HG03457 (cell line): ENCODE results near the gene SPTSSA.
"Not testable (repeated sequence)": the region's sequence is repeated elsewhere in the genome, so short reads cannot be mapped to it uniquely, and the experiment has no call there.

Experiments
- ATAC-seq: cut with Tn5 transposase; IDR thresholded peaks from one replicate; pipeline ENCODE4 v1.9.1; 2021; ENCODE audit warnings: moderate number of reproducible peaks; ENCODE audit not compliant: unreplicated experiment

SPTSSA gene, protein sequence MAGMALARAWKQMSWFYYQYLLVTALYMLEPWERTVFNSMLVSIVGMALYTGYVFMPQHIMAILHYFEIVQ

DNA sequence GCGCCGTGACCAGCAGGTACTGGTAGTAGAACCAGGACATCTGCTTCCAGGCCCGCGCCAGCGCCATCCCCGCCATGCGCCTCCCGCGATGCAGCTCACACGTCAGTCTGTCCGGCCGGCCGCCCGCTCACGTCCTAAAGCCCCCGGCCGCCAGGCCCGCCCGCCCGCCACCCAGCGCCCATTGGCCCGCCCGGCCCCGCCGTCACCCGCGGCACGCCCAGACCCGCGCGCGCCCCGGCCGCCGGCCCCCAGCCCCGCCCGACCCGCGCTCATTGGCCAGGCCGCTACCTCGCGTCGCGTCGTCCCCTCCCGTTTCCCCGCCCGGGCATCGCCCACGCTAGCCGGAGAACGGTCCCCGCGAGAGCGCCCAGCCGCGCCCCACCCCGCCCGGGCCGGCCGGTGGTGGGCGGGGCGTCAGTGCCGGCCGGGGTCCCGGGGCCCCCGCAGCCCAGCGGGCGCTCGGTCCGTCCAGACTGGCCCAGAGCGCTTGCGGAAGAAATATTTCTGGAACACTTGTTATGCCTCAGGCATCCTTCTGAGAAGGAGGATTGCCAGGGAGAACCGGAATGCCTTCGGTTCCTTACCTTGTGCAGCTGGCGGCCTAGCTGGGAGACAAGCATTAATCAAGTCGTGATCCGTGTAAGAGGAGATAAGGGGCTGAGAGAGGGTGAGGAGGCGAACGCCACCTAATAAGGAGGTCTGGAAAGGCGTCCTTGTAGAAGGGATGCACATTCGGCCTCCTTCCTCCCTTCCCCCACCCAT, at the start of gene SPTSSA:
Gene SPTSSA (minus strand): TSS at position 109 of the 762 bp plus-strand sequence. CDS start 33 bp downstream, at position 76.
- ATAC-seq, result peak; percentile 81

DNA sequence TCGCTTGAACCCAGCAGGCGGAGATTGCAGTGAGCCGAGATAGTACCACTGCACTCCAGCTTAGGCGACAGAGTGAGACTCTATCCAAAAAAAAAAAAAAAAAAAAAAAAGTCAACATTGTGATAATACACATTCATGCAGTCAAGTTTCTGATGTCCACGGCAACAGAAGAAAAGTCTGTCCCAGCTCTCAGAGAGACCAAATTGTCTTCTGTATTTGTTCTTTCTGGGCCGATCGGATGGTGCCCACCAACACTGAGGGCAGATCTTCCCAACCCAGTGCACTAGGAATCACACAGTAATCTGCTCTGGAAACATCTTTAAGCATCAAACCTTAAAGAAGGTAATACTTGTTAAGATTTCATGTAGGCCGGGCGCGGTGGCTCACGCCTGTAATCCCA, 45.8 kb upstream of the SPTSSA start:
- ATAC-seq, result no peak

DNA sequence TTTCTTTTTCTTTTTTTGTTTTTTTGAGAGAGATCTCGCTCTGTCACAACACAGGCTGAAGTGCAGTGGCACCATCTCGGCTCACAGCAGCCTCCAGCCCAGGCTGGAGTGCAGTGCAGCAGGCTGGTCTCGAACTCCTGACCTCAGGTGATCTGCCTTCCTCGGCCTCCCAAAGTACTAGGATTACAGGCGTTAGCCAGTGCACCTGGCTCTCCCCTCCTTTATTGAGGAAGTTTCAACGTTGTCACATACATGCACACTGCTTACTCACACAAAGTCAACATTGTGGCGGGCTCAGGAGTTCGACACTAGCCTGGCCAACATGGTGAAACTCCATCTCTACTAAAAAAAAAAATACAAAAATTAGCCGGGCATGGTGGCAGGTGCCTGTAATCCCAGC, 45.4 kb upstream of the SPTSSA start:
- no peak for ATAC-seq

DNA sequence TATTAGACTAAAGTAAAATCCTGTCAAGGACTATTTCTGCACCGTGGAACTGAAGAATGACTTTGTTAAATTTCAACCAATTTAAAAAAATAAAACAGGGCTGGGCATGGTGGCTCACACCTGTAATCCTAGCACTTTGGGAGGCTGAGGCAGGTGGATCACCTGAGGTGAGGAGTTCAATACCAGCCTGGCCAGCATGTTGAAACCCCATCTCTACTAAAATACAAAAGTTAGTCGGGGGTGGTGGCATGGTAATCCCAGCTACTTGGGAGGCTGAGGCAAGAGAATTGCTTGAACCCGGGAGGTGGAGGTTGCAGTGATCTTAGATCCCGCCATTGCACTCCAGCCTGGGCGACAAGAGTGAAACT, 43.1 kb upstream of the SPTSSA start:
- not testable (repeated sequence) for ATAC-seq

DNA sequence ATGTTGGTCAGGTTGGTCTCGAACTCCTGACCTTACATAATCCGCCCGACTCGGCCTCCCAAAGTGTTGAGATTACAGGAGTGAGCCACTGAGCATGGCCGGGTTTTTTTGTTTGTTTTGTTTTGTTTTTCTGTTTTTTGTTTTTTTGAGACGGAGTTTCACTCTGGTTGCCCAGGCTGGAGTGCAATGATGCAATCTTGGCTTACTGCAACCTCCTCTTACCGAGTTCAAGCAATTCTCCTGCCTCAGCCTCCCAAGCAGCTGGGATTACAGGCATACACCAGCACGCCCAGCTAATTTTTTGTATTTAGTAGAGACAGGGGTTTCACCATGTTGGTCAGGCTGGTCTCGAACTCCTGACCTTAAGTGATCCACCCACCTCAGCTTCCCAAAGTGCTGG, 42.0 kb upstream of the SPTSSA start:
- not testable (repeated sequence) for ATAC-seq

DNA sequence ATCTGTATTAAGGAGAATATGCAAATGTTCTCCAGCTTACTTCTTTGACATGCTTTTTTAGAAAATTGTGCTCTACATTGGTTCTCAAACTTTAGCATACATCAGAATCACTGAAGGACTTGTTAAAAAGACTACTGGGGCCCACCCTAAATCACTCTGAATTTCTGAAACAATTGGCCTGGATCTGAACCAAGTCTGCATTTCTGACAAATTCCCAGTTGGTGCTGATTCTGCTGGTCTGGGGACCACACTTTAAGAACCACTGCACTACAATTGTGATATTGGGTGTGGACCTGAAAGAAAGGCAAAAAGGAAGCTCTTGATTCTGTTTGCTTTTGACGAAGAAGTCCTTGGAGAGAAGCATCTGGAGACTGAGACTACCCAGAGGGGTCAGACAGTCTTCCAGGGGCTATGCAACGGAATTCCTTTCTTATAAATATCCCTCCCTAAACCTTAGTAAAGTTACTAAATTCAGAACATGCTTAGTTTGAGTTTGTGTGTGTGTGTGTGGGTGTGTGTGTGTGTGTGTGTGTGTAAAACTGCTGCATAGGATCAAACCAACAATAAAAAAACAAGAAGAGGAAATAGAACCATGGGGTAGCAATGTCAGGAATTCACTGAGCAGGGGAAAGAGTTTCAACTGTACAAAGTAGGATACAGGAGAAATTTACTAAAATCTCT, 40.6 kb upstream of the SPTSSA start:
- ATAC-seq, result no peak

DNA sequence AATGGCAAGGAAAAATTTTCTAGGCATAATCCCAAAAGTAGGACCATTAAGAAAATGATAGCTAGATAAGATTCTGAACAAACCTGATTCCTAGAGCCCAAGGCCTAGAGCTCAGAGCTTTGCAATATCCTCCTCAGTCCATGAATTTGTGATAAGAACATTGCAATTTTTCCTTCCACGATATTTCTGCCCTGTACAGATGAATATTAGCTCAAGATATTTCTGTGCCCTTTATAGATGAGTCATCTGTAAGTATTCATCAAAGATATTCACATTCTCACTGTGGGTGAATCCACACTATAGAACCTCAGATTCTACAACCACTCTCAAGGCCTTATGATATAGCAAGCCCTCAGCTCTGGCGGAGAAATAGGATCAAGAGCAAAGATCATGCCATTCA, 40.0 kb upstream of the SPTSSA start:
- ATAC-seq, result no peak

DNA sequence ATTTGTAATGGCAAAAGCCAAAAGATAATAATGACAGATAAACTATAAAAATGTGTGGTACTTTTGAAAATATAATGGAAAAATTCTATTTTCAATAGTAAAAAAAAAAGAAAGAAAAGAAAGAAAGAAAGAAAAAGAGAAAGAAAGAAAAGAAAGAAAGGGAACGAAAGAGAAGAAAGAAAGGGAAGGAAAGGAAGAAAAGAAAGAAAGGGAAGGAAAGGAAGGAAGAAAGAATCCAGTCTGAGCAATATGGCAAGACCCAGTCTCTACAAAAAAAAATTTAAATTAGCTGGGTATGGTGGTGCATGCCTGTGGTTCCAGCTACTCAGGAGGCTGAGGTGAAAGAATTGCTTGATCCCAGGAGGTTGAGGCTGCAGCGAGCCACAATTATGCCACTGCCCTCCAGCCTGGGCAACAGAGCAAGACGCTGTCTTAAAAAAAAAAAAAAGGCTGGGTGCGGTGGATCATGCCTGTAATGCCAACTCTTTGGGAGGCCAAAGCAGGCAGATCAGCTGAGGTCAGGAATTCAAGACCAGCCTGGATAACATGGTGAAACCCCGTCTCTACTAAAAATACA, 39.1 kb upstream of the SPTSSA start:
- no peak for ATAC-seq

DNA sequence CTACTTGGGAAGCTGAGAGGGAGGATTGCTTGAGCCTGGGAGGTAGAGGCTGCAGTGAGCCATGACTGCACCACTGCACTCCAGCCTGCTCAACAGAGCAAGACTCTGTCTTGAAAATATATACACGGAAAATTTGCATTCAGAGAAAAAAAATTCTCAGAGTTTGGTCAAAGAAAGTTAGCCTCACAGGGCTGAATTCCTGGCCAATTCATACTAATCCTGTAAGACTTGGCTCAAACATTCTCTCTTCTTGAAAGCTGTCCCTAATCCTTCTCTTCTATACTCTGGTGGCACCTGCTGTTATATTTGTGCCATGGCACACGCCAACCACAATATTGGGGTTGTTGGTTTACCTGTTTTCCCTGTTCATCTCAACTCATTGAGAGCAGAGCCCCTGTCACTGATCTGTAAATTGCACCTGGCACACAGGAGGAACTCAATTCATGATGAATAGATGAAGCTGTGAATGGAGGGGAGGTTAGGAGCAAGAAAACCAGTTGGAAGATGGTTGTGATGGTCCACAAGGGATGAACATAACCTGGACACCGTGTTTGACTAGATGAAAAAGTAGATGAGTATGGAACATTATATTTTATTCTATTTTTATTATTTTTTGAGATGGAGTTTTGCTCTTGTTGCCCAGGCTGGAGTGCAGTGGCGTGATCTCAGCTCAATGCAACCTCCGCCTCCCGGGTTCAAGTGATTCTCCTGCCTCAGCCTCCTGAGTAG, 36.8 kb upstream of the SPTSSA start:
- ATAC-seq, result no peak

DNA sequence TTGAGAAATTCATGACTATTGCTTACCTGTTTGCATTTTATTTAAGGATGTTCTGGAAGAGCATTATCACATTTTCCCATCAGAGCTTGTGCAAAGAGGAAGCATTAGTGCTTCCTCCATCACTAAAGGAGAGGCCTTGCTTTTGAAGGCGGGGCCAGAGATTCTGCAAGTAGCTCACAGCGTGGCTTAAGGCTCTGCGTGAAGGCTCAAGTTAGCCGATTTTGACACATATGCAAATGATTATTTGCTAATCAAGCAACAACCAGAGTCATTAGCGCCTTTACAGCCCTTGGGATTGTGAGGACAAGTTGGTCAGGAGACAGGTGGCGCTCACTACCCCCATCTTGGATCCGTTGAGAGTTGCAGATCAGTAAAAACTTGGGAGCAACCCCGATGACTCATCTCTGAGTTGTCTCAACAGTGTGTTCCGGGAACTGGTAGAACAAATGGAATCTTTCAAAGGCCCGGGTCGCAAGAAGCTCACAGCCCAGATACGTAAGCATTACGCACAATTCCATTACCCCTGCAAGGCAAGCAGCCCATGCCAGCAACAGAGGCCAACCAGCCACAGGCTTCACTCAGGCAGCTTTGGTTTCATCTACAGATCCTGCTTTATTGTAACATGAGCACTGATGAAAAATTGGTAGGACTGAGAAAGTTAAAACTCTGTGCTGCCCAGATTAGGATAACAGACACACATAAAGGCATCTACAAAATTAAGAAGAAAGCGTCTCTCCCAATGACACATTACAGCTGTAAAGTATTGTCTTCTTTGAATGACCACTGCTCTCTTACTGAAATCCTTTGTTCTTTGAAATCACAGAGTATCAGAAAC, 34.9 kb upstream of the SPTSSA start:
- no peak for ATAC-seq

DNA sequence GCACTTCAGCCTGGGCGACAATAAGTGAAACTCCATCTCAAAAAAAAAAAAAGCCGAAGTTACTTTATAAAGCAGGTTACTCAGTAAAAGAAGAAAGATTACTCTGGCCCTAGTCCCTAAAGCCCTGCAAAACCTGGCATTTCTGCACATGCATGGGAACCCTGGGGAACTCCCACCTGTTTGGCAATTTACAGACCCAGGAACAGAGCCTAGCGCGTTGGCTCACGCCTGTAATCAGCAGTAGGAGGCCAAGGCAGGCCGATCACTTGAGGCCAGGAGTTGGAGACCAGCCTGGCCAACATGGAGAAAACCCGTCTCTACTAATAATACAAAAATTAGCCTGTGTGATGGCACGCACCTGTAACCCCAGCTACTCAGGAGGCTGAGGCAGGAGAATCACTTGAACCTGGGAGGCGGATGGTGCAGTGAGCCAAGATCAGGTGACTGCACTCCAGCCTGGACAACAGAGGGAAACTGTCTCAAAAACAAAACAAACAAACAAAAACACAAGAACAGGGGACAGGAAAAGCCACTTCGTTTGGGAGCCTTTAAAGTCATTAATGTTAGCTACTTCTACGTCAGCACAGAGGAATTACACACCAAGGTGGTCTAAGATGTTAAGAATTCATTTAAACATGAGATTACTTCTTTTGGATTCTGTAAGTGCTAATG, 34.1 kb upstream of the SPTSSA start:
- ATAC-seq, result no peak

DNA sequence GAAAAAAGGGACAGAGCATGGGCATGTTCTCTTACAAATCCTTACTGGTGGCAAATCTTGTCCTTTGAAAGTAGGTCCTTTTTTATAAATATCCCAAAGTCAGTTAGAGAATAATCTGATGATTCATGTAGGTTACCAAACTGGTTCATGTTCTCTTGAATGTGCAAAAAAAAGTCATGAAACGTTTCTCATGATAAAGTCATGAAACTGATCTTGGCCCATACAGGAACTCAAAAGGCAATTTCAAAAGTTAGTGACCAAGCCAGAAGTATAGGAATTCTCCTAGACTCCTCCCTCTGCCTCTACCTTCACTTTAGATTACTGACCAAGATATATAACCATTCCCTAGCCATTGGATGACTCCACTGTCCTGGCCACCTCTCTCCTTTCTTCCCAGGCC, 27.3 kb upstream of the SPTSSA start:
- no peak for ATAC-seq

DNA sequence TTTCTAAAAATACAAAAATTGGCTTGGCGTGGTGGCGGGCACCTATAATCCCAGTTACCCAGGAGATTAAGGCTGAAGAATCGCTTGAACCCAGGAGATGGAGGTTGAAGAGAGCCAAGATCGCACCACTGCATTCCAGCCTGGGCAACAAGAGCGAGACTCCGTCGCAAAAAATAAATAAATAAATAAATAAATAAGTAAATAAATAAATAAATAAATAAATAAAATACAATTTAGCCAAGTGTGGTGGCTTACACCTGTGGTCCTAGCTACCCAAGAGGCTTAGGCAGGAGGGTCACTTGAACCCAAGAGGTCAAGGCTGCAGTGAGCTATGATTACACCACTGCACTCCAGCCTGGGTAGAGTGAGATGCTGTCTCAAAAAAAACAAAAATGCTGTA, 26.5 kb upstream of the SPTSSA start:
- ATAC-seq, result no peak

DNA sequence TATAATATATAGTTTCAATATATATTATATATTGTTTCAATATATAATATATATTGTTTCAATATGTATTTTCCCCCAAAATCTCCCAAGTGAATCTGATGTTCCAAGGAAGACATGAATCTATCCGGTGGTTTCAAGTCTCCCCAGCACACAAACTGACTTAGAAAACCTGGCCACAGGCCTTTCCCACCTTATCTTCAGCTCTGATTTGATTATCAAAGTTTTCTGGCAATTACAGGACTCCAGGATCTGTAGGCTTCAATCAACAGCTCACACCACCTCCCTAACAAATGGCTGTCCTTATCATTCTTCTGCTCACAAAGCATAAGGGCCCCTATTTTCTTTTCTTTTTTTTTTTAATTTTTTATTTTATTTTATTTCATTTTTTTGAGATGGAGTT, 22.7 kb upstream of the SPTSSA start:
- ATAC-seq, result no peak

DNA sequence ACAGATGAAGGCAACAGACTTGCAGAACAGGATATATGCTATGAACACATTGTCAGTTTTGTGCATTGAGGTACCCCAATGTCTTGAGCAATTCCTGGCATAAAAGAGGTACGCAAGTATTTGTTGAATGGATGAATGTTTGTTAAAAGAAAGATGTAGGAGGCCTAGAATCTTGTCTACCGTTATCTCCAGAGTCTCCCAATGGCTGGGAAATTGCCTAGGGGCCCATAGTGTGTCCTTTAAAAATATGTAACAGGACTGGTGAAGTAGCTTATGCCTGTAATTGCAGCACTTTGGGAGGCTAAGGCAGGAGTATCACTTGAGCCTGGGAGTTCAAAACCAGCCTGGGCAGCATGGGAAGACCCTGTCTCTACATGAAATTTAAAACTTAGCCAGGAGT, 20.4 kb upstream of the SPTSSA start:
- no peak for ATAC-seq

DNA sequence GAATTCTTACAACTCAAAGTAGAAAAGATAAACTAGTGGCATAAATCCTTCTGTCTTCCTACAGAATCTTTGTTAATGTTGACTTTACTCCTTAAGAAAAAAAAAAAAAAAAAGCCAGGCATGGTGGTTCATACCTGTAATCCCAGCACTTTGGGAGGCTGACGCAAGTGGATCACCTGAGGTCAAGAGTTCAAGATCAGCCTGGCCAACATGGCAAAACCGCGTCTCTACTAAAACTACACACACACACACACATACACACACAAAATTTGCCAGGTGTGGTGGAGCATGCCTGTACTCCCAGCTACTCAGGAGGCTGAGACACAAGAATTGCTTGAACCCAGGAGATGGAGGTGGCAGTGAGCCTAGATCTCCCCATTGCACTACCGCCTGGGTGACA, 17.7 kb upstream of the SPTSSA start:
- no peak for ATAC-seq

DNA sequence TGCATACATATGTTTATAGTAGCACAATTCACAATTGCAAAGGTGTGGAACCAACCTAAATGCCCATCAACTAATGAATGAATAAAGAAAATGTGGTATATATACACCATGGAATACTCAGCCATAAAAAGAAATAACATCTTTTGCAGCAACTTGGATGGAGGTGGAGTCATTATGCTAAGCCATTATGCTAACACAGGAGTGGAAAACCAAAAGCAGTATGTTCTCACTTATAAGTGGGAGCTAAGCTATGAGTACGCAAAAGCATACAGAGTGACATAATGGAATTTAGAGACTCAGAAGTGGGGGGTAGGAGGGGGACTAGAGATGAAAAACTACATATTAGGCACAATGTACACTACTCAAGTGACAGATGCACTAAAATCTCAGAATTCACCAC, 16.2 kb upstream of the SPTSSA start:
- ATAC-seq, result no peak

DNA sequence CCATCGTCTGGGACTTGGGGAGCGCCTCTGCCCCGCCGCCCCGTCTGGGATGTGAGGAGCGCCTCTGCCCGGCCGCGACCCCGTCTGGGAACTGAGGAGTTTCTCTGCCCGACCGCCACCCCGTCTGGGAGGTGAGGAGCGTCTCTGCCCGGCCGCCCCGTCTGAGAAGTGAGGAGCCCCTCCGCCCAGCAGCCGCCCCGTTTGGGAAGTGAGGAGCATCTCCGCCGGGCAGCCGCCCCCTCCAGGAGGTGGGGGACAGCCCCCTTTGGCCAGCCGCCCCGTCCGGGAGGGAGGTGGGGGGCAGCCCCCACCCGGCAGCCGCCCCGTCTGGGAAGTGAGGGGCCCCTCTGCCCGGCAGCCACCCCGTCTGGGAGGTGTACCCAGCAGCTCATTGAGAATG, 14.0 kb upstream of the SPTSSA start:
- ATAC-seq, result not testable (repeated sequence)

DNA sequence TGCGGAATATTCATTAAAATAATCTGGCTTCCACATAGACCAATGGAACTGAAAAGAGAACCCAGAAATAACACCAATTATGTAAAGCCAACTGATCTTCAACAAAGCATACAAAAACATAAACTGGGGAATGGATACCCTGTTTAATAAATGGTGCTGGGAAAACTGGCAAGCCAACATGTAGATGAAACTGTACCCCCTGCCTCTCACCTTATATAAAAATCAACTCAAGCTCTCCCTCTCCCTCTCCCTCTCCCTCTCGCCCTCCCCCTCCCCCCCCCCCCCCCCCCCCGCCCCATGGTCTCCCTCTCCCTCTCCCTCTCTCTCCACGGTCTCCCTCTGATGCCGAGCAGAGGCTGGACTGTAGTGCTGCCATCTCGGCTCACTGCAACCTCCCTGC, 13.1 kb upstream of the SPTSSA start:
- no peak for ATAC-seq

DNA sequence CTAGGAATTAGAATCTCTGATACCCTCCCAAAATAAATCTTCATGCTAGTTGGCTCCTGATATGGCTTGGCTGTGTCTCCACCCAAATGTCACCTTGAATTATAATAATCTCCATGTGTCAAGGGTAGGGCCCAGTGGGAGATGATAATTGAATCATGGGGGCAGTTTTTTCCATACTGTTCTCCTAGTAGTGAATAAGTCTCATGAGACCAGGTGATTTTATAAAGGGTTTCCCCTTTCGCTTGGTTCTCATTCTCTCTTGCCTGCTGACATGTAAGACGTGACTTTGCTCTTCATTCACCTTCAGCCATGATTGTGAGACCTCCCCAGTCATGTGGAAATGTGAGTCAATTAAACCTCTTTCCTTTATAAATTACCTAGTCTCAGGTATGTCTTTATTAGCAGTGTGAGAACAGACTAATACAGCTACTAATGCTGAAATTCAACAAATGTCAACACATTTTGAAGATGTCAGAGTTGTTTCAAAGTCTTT, 12.2 kb upstream of the SPTSSA start:
- ATAC-seq, result no peak
